ENCODE measurements around the gene CDK18.

DNA sequence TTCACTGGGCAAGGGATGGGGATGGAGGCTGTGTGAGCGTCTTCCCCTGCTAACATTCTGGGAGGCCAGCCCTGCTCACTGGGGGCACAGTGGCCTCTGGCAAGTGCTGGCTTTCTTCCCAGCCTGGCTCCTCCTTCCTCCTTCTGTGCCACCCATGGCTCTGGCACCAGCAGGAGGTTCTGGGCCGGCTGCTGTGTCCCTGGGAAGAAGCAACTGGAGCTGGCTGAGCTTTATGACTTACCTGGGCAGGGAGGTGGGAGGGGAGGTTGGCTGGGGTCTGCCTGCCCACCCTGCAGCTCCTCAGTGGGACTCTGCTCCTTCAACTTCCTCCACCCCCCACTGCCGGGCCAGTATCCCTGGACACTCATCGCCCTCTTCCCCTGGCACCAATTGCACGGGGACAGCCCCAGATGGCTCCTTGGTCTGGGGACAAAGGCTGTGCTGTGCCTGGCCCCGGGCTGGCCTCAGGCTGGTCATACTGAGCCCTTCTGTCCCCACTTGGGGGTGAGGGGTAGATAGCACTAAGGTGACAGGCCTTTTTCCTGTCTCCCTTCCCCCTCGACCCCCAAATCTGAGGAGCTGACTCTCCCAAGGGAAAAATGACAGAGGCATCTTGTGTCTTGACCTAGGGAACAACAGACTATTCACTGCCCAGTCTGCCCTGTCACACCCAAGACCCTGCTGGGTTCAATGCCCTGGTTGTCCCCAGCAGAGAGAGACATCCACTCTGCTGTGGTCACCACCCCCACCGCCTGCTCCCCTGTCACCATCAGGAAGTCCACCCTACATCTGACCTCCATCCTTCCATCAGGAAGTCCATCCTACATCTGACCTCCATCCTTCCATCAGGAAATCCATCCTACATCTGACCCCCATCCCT, 14.4 kb downstream of the CDK18 start:
- TF ChIP-seq, protein P1, sequence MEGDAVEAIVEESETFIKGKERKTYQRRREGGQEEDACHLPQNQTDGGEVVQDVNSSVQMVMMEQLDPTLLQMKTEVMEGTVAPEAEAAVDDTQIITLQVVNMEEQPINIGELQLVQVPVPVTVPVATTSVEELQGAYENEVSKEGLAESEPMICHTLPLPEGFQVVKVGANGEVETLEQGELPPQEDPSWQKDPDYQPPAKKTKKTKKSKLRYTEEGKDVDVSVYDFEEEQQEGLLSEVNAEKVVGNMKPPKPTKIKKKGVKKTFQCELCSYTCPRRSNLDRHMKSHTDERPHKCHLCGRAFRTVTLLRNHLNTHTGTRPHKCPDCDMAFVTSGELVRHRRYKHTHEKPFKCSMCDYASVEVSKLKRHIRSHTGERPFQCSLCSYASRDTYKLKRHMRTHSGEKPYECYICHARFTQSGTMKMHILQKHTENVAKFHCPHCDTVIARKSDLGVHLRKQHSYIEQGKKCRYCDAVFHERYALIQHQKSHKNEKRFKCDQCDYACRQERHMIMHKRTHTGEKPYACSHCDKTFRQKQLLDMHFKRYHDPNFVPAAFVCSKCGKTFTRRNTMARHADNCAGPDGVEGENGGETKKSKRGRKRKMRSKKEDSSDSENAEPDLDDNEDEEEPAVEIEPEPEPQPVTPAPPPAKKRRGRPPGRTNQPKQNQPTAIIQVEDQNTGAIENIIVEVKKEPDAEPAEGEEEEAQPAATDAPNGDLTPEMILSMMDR (IDR thresholded peaks at IDR 0.05): no peak
- TF ChIP-seq POLR2A (IDR thresholded peaks at IDR 0.05): no peak
